B cell (primary cell): ENCODE results near the gene AGR2. TPM values are rescaled to one million over a fixed set of nuclear protein-coding genes. Genes with fewer than 3 reads are reported as not detected.

Experiments
- ATAC-seq: fragments of 200-7000 bp; cut with Tn5 transposase; one replicate; pipeline ENCODE4 v1.10.0; 2021; ENCODE audit warnings: low read depth, mild to moderate bottlenecking, moderate number of reproducible peaks, moderate library complexity
- CTCF ChIA-PET: fragments of 350-600 bp; sonication (Branson Sonifier 250); formaldehyde crosslinking; loops from one replicate; lab custom pipeline; 2021; ENCODE audit warnings: antibody characterized with exemption, inconsistent platforms; lab: Charles Lee
- POLR2A ChIA-PET: fragments of 350-600 bp; sonication (Branson Sonifier 250); formaldehyde crosslinking; loops from one replicate; lab custom pipeline; 2021; ENCODE audit warnings: antibody characterized with exemption; lab: Charles Lee
- DNase-seq: peaks from one replicate; pipeline ENCODE4 v3.0.0; 2013
- H2AFZ ChIP-seq: 2 replicates; pipeline ENCODE4 v1.6.1; 2012; ENCODE audit warnings: mild to moderate bottlenecking, low read depth, low read length; ENCODE audit not compliant: insufficient read depth, poor library complexity, severe bottlenecking
- H3K27ac ChIP-seq, 2 donors: 1 replicate in 1 of 2; 2 replicates in 1 of 2; pipeline ENCODE4 v1.5.1; 2012 to 2013; ENCODE audit warnings: low read length in 2 of 2, mild to moderate bottlenecking in 2 of 2, moderate library complexity in 1 of 2
- H3K27me3 ChIP-seq, 4 experiments: fragments of 200-600 bp in 1 of 4; sonication (generic) in 1 of 4; replicated peaks in 1 of 4; 1 replicate in 2 of 4; 2 replicates in 2 of 4; pipeline versions ENCODE4 v1.6.1 to v1.7.0; 2013 to 2016; ENCODE audit warnings: low read length in 3 of 4, mild to moderate bottlenecking in 2 of 4, mixed read lengths in 1 of 4, moderate library complexity in 1 of 4; ENCODE audit not compliant: insufficient read depth in 4 of 4, control insufficient read depth in 3 of 4; ENCODE audit errors: control extremely low read depth in 1 of 4
- H3K36me3 ChIP-seq, 2 experiments: replicated peaks in 1 of 2; 1 replicate in 1 of 2; 2 replicates in 1 of 2; pipeline versions ENCODE4 v1.6.1 to v1.7.1; 2013; ENCODE audit warnings: low read length in 1 of 2; ENCODE audit not compliant: insufficient read depth in 2 of 2, control insufficient read depth in 1 of 2; ENCODE audit errors: control extremely low read depth in 1 of 2, extremely low read depth in 1 of 2
- H3K4me1 ChIP-seq, 2 donors: fragments of 200-600 bp in 1 of 2; sonication (generic) in 1 of 2; 1 replicate in 1 of 2; 2 replicates in 1 of 2; pipeline versions ENCODE4 v1.5.1 to v1.6.1; 2013 to 2017; ENCODE audit warnings: low read length in 2 of 2; ENCODE audit not compliant: control insufficient read depth in 2 of 2, insufficient read depth in 2 of 2
- H3K4me2 ChIP-seq: replicated peaks from 2 replicates; pipeline ENCODE3; 2012; ENCODE audit warnings: mild to moderate bottlenecking, low read depth, low read length; ENCODE audit not compliant: poor library complexity, severe bottlenecking
- H3K4me3 ChIP-seq, 5 experiments: fragments of 200-600 bp in 1 of 5; sonication (generic) in 1 of 5; 1 replicate in 3 of 5; 2 replicates in 2 of 5; pipeline versions ENCODE4 v1.5.1 to v1.7.0; 2011 to 2016; ENCODE audit warnings: low read length in 4 of 5, mild to moderate bottlenecking in 4 of 5, low read depth in 2 of 5, control low read depth in 1 of 5, moderate library complexity in 1 of 5; ENCODE audit not compliant: insufficient read depth in 1 of 5; ENCODE audit errors: control extremely low read depth in 1 of 5, extremely low read depth in 1 of 5
- H3K79me2 ChIP-seq: fragments of 200-600 bp; sonication (generic); one replicate; pipeline ENCODE4 v1.6.0; 2016; ENCODE audit warnings: low read length; ENCODE audit not compliant: control insufficient read depth, insufficient read depth
- H3K9ac ChIP-seq: fragments of 200-600 bp; sonication (generic); 2 replicates; pipeline ENCODE4 v1.6.1; 2017; ENCODE audit warnings: mild to moderate bottlenecking, low read length, moderate library complexity
- H3K9me3 ChIP-seq, 3 donors: one replicate each; pipeline versions ENCODE4 v1.6.1 to v1.7.1; 2013; ENCODE audit warnings: low read length in 2 of 3; ENCODE audit not compliant: control insufficient read depth in 2 of 3, insufficient read depth in 1 of 3; ENCODE audit errors: control extremely low read depth in 1 of 3
- H4K20me1 ChIP-seq: 2 replicates; pipeline ENCODE4 v1.6.0; 2012; ENCODE audit warnings: mild to moderate bottlenecking, low read length; ENCODE audit not compliant: insufficient read depth, control insufficient read depth, poor library complexity, severe bottlenecking
- H3K27ac Mint-ChIP-seq: one replicate; pipeline ENCODE4 v1.8.0; 2021; ENCODE audit warnings: mixed read lengths
- H3K27me3 Mint-ChIP-seq: one replicate; pipeline ENCODE4 v1.8.0; 2021; ENCODE audit warnings: mixed read lengths
- H3K4me1 Mint-ChIP-seq: one replicate; pipeline ENCODE4 v1.8.0; 2021; ENCODE audit warnings: mixed read lengths
- H3K4me3 Mint-ChIP-seq: one replicate; pipeline ENCODE4 v1.8.0; 2021; ENCODE audit warnings: mixed read lengths
- H3K9me3 Mint-ChIP-seq: one replicate; pipeline ENCODE4 v1.8.0; 2022; ENCODE audit warnings: mixed read lengths; ENCODE audit not compliant: insufficient read depth
- EZH2 ChIP-seq: IDR thresholded peaks from 2 replicates; pipeline ENCODE4 v1.6.1; 2012; ENCODE audit warnings: borderline replicate concordance, low read depth, mild to moderate bottlenecking, moderate library complexity, low read length; ENCODE audit not compliant: insufficient read depth, poor library complexity, severe bottlenecking
- WGBS: methylation state at CpG from one replicate; pipeline ENCODE4 v1.1.5; 2013; ENCODE audit warnings: missing lambda C conversion rate; ENCODE audit not compliant: insufficient coverage; 5-methylcytosine and 5-hydroxymethylcytosine counted together
- intact Hi-C: fragments of 100-400 bp; cut with micrococcal nuclease; formaldehyde crosslinking; loops from one replicate; pipeline ENCODE4 v1.10.0; 2022
- polyA plus RNA-seq: library from polyadenylated mRNA; depleted of rRNA; stranded (reverse); fragments of >200 nt; gene quantifications from 2 replicates; pipeline ENCODE4 v1.2.3, GENCODE V29; 2012
- total RNA-seq, 2 donors: library from RNA; stranded (reverse); fragments of 120-200 nt in 1 of 2; gene quantifications; 1 replicate in 1 of 2; 2 replicates in 1 of 2; pipeline versions ENCODE4 v1.2.3 to v1.2.4, GENCODE V29; 2013 to 2022
- TF ChIP-seq, protein P1 (sequence below): fragments of 200-600 bp; IDR thresholded peaks from one replicate; pipeline ENCODE4 v1.8.0; 2022; ENCODE audit warnings: antibody characterized with exemption, mild to moderate bottlenecking

The AGR2 gene
- total and polyA plus RNA-seq, 2 donors (not counting 1 experiment from before 2014, with no cell fraction given), result not detected

DNA sequence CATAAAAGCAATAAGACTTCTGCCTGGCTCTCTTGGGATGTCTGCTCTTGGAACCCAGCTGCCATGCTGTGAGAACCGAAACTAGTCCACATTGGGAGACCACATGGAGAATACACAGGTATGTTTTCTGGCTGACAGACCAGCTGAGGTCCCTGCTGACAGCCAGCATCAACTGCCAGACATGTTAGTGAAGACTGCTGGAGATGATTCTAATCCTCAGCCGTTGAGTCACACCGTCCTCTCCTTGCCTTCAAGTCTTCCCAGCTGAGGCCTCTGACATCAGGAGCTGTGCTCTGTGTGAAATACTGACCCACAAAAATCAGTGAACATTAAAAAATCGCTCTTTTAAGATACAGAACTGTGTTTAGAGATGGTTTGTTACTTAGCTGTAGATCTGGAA is 36.9 kb upstream of the AGR2 start:
- no peaks in the 10 kb centered on the region for H3K79me2 ChIP-seq
- intact Hi-C loops, result no loop called here
- TF ChIP-seq EZH2, result no peak
- TF ChIP-seq, protein P1, sequence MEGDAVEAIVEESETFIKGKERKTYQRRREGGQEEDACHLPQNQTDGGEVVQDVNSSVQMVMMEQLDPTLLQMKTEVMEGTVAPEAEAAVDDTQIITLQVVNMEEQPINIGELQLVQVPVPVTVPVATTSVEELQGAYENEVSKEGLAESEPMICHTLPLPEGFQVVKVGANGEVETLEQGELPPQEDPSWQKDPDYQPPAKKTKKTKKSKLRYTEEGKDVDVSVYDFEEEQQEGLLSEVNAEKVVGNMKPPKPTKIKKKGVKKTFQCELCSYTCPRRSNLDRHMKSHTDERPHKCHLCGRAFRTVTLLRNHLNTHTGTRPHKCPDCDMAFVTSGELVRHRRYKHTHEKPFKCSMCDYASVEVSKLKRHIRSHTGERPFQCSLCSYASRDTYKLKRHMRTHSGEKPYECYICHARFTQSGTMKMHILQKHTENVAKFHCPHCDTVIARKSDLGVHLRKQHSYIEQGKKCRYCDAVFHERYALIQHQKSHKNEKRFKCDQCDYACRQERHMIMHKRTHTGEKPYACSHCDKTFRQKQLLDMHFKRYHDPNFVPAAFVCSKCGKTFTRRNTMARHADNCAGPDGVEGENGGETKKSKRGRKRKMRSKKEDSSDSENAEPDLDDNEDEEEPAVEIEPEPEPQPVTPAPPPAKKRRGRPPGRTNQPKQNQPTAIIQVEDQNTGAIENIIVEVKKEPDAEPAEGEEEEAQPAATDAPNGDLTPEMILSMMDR, result no peak
- no peak overlapping the region for H3K4me3 ChIP-seq
- H3K27me3 ChIP-seq, result no peaks in the 10 kb centered on the region
- CTCF ChIA-PET, result no interaction called here
- no peak overlapping the region for H3K27ac ChIP-seq
- H3K9ac ChIP-seq, result no peak overlapping the region
- 97% methylated on average over 3 of the region's 4 CpGs for WGBS
- DNase-seq (no peak), ATAC-seq (no peak)
- no peak overlapping the region for H3K4me3 Mint-ChIP-seq
- no peak overlapping the region for H2AFZ ChIP-seq
- peaks cover 7 to 8% of the 10 kb centered on the region in 2 donors for H3K4me1 ChIP-seq
- no peaks in the 10 kb centered on the region for H3K36me3 ChIP-seq
- H4K20me1 ChIP-seq, result no peaks in the 10 kb centered on the region
- no peaks in the 10 kb centered on the region for H3K9me3 Mint-ChIP-seq
- no peaks in the 10 kb centered on the region for H3K9me3 ChIP-seq
- peaks cover 14% of the 10 kb centered on the region for H3K4me1 Mint-ChIP-seq
- POLR2A ChIA-PET, result no interaction called here
- no peak overlapping the region for H3K4me2 ChIP-seq
- no peak overlapping the region for H3K27ac Mint-ChIP-seq
- H3K27me3 Mint-ChIP-seq, result no peaks in the 10 kb centered on the region

DNA sequence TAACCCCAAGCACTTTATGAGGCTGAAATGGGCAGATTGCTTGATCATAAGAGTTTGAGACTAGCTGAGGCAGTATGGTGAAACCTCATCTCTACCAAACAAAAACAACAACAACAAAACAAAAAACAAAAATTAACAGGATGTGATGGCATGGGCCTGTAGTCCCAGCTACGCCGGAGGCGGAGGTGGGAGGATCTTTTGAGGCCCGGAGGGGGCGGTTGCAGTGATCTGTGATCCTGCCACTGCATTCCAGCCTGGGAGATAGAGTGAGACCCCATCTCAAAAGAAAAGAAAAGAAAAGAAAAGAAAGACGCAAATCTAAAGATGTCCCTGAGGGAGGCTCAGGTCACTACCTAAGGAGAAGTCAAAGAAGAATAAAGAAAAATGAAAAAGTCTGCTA is 35.3 kb upstream of the AGR2 start:
- H3K9ac ChIP-seq, result no peak overlapping the region
- DNase-seq (no peak), ATAC-seq (no peak)
- H3K4me3 ChIP-seq, result no peak overlapping the region
- no peaks in the 10 kb centered on the region for H4K20me1 ChIP-seq
- H3K36me3 ChIP-seq, result no peaks in the 10 kb centered on the region
- no peak overlapping the region for H2AFZ ChIP-seq
- TF ChIP-seq, protein P1, result no peak
- TF ChIP-seq EZH2, result no peak
- intact Hi-C loops, result no loop called here
- no peaks in the 10 kb centered on the region for H3K9me3 Mint-ChIP-seq
- H3K27ac ChIP-seq, result no peak overlapping the region
- no peaks in the 10 kb centered on the region for H3K27me3 ChIP-seq
- H3K79me2 ChIP-seq, result no peaks in the 10 kb centered on the region
- POLR2A ChIA-PET, result no interaction called here
- H3K27me3 Mint-ChIP-seq, result no peaks in the 10 kb centered on the region
- H3K4me2 ChIP-seq, result no peak overlapping the region
- no peak overlapping the region for H3K27ac Mint-ChIP-seq
- H3K9me3 ChIP-seq, result no peaks in the 10 kb centered on the region
- H3K4me1 Mint-ChIP-seq, result peaks cover 14% of the 10 kb centered on the region
- CTCF ChIA-PET, result no interaction called here
- WGBS, result 97% methylated on average over 5 of the region's 6 CpGs
- peaks cover 7 to 8% of the 10 kb centered on the region in 2 donors for H3K4me1 ChIP-seq
- H3K4me3 Mint-ChIP-seq, result no peak overlapping the region
